T-helper 2 cell treated with Interferon-gamma antibody and Interleukin-4, amounts not matched to agents 100 ng/mL and 5 ng/mL, for 36 hours (primary cell): ENCODE measurements around the gene EDIL3. TPM values are rescaled to one million over a fixed set of nuclear protein-coding genes. Genes with fewer than 3 reads are reported as not detected.
"Not testable (repeated sequence)": the region's sequence is repeated elsewhere in the genome, so short reads cannot be mapped to it uniquely, and the experiment has no call there.

Source experiments
- intact Hi-C: fragments of 100-400 bp; cut with micrococcal nuclease; formaldehyde crosslinking; loops from one replicate; pipeline ENCODE4 v1.15.1; 2023
- total RNA-seq: library from RNA; stranded (reverse); gene quantifications from 2 replicates; pipeline ENCODE4 v1.2.3, GENCODE V29; 2022

EDIL3 gene
- total RNA-seq, 1 donor from 2014 or later: not detected

DNA sequence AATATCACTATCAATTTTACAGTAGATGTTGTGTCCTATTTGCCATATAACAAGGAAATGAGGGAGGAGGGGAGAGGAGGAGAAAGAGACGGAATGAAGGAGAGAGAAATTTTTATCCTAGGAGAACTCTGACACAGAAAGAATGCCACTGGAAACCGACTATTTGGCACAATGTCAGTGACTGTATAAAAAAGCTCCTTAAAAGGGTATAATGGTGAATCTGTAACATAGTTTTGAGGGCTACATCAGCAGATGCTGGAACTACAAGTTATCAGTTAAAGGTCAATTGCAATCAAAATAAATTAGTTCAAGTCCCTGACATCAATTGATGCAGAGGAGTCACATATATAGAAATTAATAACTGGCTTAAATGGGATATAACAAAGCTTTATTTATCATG is 5.7 kb downstream of the EDIL3 start:
- intact Hi-C loops: no loop called here

DNA sequence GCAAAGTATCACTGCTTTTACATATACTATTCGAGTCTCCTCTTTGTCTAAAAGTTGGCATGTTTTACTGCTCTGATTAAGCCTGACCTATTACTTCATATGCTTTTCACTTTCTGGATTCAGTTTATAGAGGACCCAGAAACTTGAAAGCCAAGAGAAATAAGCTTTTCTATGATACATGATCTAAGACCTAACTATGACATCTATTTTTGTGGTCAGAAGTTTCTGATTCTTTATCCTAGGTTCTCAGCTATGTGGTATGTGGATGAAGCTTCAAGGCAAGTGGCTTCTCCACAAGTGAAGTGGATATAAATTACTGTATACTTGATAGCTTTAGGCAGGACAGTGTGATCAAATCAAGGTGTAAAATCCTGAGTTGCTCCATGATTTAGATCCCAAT is 6.3 kb downstream of the EDIL3 start:
- intact Hi-C loops: no loop called here

DNA sequence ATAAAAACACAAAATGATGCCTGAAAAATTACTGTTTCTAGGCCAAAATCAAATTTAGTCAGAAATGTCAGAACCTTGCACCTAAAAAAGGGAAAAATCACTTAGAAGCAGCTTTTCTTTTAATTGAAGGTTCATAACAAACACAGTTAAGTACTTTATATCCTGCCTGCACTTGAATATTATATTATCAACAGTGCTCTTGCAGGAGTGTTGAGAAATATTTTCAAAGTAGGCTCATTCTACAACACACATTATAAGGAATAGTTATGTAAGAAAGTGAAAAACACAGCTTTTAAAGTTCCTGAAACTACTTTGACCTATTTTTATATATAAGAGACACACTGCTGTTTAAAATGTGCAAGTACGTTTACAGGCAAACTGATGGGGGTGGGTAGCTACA is 8.3 kb downstream of the EDIL3 start:
- intact Hi-C loops: no loop called here

DNA sequence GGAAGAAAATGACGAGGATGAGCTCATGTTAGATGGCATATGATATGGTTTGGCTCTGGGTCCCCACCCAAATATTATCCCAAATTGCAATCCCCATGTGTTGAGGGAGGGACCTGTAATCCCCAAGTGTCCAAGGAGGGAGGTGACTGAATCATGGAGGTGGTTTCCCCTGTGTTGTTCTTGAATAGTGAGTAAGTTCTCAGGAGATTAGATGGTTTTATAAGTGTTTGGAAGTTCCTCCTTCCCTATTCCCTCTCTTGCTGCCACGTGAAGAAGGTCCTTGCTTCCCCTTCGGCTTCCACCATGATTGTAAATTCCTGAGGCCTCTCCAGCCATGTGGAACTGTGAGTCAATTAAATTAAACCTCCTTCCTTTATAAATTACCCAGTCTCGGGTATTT is 10.1 kb downstream of the EDIL3 start:
- intact Hi-C loops: no loop called here

DNA sequence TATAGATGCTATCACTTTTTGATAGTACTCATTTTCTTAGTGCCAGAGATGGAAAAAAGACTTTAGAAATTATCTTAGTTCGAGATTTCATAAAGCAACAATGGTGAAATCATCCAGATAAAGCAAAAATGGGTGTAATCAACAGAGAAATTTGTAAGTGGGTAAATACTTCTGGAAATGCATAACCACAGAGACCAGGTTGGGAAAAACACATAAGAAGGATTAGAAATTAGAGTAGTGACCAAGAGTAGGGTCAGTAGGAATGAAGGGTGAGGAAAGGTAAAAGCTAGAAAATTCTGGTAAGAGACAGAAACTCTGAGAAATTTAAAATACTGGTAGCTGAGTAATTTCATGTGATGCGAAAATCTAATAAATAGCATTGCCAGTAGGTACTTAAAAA is 11.2 kb downstream of the EDIL3 start:
- intact Hi-C loops: no loop called here

DNA sequence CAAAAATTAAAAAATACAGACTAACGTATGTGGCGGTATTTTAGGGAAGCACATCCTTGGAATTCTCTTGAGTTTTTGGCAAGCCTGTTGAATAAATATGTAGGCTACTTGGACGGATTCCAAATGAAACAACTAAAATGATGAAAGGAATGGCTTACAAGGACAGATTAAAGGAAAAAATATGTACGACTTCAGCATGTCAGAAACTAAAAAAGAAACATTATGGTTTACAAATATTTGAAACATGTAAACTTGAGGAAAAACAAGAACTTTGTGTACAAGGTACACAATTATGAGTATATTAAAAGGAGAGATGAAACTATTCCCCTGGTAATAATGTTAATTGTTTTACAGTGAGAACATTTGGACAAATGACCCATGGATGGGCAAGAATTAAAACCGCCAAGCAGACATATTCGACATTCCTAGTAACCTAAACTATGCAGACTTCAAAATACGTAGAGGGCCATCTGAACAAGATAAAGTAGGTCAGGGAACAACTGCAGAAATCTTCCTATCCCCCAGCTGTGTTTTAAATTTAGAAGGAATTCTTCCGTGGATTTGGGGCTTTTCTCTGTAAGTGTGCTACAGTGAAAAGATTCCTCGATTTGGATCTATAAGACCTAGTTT is 12.5 kb downstream of the EDIL3 start:
- intact Hi-C loops: no loop called here

DNA sequence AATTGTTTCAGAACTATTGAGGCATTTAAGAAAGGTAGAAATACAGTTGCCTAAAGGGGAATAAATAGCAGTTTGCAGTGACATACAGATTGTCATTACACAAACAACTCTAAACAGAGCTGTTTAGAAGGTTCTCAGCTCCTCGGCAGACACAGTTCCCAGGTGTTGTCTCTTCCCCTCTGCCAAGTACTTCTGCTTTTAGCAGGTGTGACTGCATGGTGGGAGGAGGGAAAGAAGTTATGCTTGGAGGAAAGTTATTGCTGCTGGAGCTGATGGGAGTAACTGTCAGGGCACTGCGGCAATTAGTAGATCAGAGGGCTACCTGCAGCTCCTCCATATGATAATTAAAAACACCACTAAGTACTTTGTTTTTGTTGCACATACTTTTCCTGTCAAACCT is 14.5 kb downstream of the EDIL3 start:
- intact Hi-C loops: no loop called here

DNA sequence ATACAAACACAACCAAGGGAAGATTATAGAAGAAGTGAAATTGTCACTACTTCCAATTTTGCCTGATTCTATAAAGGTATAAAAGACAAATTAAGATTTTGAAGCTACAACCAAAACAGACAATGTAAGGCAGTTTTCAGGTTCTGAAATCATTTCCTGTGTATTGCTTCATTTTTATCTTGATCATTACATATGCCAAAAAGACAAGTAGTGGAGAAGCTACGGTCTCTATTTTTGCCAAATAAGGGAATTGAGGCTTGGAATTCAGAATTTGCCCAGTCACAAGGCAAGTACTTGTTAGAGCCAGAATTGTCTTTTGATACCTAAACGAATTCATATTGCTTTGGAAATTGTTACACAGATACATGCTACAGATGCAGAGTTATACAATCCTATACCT is 20.6 kb downstream of the EDIL3 start:
- intact Hi-C loops: no loop called here

DNA sequence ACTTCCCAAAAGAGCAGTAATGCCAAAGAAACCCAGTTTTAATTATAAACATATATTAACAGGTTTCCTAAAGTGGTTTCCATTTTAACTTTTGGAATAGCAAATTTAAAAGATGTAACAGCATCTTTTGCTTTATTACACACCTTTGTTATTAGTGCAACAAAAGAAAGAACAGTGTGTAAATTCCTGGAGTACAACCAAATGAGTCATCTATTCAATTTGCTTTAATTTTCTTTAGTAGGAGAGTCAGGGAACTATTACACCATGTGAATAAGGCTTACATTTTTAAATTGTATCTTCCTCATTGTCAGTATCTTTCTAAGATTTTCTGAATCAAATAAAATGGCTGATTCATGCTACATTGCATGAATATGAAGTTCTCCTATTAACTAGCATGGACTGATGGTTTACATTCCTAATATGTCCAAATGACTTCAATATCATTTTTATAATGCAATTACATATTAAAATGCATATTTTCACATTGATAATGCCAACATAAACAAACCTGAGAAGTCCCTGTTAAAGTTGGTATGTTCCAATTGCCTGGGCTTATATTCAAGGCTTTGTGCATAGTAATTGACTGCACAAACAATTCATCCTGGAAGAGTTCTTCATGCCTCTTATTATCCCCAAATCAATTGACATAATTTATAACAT is 22.5 kb downstream of the EDIL3 start:
- intact Hi-C loops: no loop called here

DNA sequence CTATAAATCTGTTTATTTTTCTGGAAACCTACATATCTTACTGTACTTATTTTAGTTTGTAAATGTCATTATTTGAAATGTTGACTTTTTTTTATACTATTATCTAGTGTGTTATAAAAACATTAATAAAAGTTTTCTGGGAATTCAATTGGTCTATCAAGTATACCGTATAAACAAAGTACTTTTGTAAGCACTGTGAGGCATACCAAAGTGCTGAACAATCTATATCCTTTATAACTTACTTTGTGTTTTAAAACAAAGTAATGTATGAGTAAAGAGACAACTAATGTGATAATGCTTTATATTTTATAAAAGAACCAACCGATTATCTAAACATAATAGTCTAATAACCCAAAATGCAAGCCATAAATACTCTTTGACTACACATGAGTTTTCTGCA is 23.1 kb downstream of the EDIL3 start:
- intact Hi-C loops: no loop called here

DNA sequence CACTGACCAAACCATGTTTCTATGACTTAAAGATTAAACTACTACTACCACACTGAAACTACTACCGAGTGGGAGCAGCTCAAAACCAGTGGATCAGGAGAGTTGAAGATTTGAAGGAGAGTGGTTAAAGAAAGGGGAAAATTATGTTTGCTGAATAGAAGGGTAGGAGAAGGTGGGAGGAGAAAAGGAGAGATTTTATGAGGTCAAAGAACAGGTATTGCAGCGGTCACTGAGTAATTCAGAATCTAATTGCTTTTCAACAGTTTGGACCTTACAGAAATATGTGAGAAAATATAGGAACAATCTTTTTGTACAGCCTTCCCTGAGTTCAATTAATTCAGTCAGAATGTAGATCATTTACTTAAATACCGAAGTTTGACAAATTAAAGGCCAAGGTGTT is 24.6 kb downstream of the EDIL3 start:
- intact Hi-C loops: no loop called here

DNA sequence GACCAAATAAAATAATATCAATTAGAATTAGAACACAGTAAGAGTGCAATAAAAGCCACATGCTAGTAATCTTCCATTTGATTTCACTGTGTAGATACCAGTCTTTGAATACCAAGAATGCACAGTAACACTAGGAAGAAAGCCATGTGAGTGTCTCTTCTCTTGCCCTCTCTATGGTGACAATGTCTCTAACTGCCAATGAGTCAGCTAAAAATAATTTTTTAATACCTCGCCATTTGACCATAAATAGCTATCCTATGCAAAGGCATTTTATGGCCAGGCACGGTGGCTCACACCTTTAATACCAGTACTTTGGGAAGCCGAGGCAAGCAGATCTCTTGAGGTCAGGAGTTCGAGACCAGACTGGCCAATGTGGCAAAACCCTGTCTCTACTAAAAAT is 30.6 kb downstream of the EDIL3 start:
- intact Hi-C loops: no loop called here

DNA sequence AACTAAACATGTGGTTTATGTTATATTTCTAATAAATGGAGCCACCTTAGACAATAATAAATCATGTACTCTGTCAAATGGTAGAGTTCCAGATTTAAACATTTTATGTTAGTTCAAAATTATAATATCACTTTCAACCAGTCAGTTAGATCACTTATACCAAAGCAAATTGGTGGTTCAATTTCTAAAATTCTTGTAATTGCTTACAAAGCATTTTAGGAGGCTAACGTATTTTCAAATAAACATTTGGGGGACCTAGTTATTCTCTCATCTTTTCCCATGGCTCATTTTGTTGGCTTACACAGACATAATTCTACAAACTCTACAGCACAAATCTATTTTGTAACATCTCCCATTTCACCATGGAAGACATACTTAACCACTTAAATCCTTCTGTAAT is 39.9 kb downstream of the EDIL3 start:
- intact Hi-C loops: no loop called here

DNA sequence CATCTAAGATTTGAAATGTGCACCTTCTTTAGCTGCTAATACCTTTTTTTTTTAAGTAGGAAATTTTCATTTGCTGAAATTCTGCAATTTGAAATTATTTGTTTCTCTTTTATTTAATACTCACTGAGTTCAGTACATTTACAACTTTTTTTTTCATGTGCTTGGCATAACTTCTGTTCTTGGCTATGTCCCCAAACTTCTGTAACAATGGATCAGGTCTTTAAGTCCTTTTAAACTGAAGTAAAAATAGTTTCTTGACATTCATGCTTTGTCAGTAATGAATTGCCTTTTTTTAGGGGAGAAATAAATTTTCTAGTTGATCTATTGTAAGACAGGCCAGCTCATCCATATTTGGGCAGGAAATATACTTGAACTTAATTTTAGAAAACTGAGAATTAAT is 41.5 kb downstream of the EDIL3 start:
- intact Hi-C loops: no loop called here

DNA sequence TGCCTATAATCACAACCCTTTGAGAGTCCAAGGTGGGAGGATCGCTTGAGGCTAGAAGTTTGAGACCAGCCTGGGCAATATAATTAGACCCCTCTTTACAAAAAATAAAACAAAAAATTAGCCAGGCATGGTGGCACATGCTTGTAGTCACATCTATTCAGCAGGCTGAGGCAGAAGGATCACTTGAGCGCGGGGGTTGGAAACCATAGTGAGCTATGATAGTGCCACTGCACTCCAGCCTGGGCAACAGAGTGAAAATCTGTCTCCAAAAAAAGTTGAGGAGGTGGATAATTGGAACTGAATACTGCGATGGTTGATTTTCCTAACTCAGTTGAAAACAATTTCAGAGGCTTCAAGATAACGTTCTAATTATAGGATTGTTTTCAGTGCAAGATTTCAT is 52.6 kb downstream of the EDIL3 start:
- intact Hi-C loops: no loop called here

DNA sequence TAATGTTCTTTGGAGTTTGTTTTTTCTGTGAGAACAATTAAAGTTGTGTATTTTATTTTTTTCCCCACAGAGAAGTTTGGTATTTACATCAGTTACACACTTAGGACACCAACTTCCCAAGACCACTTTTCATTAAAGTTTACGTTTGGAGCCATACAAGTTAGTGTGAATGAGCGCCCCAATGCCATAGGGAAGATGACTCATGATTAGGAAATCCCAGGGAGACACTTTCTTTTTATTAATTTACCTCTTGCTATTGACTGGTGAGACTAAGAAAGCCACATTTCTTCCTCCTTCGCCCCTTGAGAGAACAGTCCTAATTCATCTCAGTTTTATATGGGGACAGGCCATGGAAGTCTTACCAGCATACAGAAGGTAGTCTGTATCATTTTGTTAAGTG is 57.1 kb downstream of the EDIL3 start:
- intact Hi-C loops: no loop called here

DNA sequence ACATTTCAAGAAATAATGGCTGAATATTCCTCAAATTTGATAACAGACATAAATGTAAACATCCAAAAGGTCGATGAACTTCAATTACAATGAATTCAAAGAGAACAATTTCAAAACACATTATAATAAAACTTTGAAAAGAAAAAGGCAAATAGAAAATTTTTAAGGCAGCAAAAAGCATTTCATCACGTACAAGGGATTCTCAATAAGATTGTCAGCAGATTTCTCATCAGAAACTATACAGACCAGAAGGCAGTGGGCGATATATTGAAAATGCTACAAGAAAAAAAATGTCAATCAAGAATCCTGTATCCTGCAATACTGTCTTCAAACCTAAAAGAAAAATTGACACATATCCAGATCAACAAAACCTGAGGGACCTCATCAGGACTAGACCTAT is 62.0 kb downstream of the EDIL3 start:
- intact Hi-C loops: no loop called here

DNA sequence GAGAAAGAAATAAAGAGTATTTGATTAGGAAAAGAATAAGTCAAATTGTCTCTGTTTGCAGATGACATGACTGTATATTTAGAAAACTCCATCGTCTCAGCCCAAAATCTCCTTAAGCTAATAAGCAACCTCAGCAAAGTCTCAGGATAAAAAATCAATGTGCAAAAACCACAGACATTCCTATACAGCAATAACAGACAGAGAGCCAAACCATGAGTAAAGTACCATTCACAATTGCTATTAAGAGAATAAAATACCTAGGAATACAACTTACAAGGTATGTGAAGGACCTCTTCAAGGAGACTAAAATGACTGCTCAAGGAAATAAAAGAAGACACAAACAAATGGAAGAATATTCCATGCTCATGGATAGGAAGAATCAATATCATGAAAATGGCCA is 66.9 kb downstream of the EDIL3 start:
- intact Hi-C loops: not testable (repeated sequence)

DNA sequence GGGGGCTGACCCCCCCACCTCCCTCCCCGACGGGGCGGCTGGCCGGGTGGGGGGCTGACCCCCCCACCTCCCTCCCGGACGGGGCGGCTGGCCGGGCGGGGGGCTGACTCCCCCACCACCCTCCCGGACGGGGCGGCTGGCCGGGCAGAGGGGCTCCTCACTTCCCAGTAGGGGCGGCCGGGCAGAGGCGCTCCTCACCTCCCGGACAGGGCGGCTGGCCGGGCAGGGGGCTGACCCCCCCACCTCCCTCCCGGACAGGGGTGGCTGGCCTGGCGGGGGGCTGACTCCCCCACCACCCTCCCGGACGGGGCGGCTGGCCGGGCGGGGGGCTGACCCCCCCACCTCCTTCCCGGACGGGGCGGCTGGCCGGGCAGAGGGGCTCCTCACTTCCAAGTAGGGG is 72.4 kb downstream of the EDIL3 start:
- intact Hi-C loops: not testable (repeated sequence)

DNA sequence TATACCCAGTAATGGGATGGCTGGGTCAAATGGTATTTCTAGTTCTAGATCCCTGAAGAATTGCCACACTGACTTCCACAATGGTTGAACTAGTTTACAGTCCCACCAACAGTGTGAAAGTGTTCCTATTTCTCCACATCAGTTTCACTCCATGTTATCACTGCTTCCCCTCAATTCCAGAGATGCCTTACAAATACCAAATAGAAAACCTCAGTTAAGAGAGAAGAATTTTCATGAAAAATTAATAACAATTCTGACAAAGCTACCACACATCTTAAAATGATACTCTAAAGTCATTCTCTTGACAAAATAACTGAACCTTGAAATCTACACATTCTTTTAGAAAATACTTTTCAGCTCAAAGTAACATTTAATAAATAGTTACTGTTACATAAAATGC is 74.8 kb downstream of the EDIL3 start:
- intact Hi-C loops: not testable (repeated sequence)

DNA sequence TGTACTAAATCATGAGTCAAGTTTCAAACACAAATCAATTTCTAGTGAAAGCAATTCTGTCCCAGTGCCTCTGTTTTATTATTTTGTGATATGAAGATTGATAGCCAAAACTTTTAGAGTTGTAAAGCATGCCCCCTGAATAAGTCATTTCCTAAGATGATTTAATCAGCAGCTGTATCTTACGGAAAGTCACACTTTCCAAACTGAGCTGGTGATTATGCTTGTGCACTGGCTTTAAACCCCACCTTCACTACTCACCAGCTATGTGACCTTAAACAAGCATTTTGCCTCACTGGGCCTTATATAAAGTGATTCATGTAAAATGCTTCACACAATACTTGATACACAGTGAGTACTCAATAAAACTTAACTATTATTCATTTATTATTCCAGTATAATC is 78.1 kb downstream of the EDIL3 start:
- intact Hi-C loops: no loop called here

DNA sequence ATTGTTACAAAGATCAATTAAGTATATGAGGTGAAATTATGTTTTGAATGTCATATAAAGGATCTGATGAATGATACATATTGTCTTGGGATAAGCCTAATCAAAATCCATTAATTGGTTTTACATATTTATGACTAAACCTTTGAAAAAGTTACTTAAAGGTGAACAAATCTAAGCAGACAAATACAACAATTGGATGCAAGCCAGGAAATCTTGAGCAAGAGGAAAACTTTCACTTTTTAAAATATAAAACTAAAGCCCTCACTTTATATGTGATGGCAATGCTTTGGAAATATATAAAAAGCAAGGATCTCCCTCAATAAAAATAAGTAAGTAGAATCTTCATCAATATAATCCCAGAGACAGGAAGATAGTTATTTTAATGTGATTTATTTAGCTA is 80.1 kb downstream of the EDIL3 start:
- intact Hi-C loops: no loop called here

DNA sequence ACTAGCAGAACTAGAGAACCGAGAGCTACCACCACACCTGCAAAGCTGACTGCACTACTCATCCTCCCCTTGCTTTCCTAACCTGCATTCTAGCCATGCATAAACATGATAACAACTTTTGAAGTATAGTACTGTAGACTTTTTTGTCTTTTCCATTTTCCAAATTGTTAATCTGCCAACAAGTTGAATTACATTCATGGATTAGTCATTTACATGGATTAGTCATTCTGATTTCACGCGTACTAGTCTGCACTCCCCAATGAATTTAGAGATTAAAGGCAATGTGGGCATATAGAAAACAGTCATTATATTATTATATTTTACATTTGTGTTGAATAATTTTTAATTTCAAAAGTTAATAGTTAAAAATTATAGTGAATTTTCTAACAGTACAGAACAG is 81.4 kb downstream of the EDIL3 start:
- intact Hi-C loops: no loop called here

DNA sequence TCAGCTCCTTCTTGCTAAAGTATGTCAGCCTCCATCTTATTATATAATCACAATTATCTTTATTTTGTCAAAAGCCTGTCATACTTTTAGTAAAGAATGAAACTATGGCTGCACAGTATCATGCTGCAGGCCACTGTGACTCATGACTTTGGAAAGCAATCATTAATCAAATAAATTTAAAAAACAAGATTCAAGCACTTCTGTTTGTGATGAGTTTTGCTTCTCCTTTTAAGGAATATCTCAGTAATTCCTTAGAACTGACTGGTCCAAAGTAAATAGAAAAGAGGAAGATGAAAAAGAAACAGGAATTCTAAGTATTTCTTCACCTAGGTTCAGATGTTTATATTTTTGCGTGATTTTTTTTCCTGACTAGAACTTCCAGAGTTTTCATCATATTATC is 83.1 kb downstream of the EDIL3 start:
- intact Hi-C loops: no loop called here
